ENCODE results near the gene TCP11L2.
A peak's percentile ranks its signal among the peaks of the same experiment; 100 is the strongest.

The TCP11L2 gene

GRCh38 chr12:106302401-106303201 is at the start of gene TCP11L2:
Gene TCP11L2 (plus strand): TSS chr12:106302733. CDS start chr12:106311076, 8,343 bp downstream.
- H3K36me3 Mint-ChIP-seq (ENCODE audit: low read depth) = peaks cover 7% of the 10 kb centered on the region
- no peaks in the 10 kb centered on the region for H3K9me3 Mint-ChIP-seq
- no peaks in the 10 kb centered on the region for H3K27me3 Mint-ChIP-seq (ENCODE audit: low read depth)
- H3K27ac Mint-ChIP-seq = peak within 1 kb of the TSS; percentile 100
- H3K4me1 Mint-ChIP-seq (ENCODE audit: low read depth) = peaks cover 33% of the 10 kb centered on the region
- H3K4me3 Mint-ChIP-seq = peak within 1 kb of the TSS; percentile 97

GRCh38 chr12:106254724-106255123 is 47.8 kb upstream of the TCP11L2 start:
- no peak overlapping the region for H3K27ac Mint-ChIP-seq
- H3K27me3 Mint-ChIP-seq (ENCODE audit: low read depth) = peaks cover 4% of the 10 kb centered on the region
- H3K36me3 Mint-ChIP-seq (ENCODE audit: low read depth) = no peaks in the 10 kb centered on the region
- no peaks in the 10 kb centered on the region for H3K4me1 Mint-ChIP-seq (ENCODE audit: low read depth)
- no peaks in the 10 kb centered on the region for H3K9me3 Mint-ChIP-seq
- H3K4me3 Mint-ChIP-seq = no peak overlapping the region

GRCh38 chr12:106255493-106255892 is 47.0 kb upstream of the TCP11L2 start:
- H3K27me3 Mint-ChIP-seq (ENCODE audit: low read depth) = no peaks in the 10 kb centered on the region
- H3K4me3 Mint-ChIP-seq = no peak overlapping the region
- no peaks in the 10 kb centered on the region for H3K36me3 Mint-ChIP-seq (ENCODE audit: low read depth)
- H3K9me3 Mint-ChIP-seq = no peaks in the 10 kb centered on the region
- no peak overlapping the region for H3K27ac Mint-ChIP-seq
- no peaks in the 10 kb centered on the region for H3K4me1 Mint-ChIP-seq (ENCODE audit: low read depth)

GRCh38 chr12:106255952-106256351 is 46.6 kb upstream of the TCP11L2 start:
- Mint-ChIP-seq H3K4me3 (no peak overlapping the region), H3K36me3 (ENCODE audit: low read depth) (no peaks in the 10 kb centered on the region), H3K4me1 (ENCODE audit: low read depth) (no peaks in the 10 kb centered on the region), H3K27me3 (ENCODE audit: low read depth) (no peaks in the 10 kb centered on the region), H3K9me3 (no peaks in the 10 kb centered on the region), H3K27ac (no peak overlapping the region)

GRCh38 chr12:106256524-106256923 is 46.0 kb upstream of the TCP11L2 start:
- H3K36me3 Mint-ChIP-seq (ENCODE audit: low read depth) = no peaks in the 10 kb centered on the region

GRCh38 chr12:106258226-106258625 is 44.3 kb upstream of the TCP11L2 start:
- Mint-ChIP-seq H3K27me3 (ENCODE audit: low read depth) (peaks cover 18% of the 10 kb centered on the region), H3K36me3 (ENCODE audit: low read depth) (no peaks in the 10 kb centered on the region), H3K9me3 (no peaks in the 10 kb centered on the region), H3K27ac (no peak overlapping the region), H3K4me3 (no peak overlapping the region), H3K4me1 (ENCODE audit: low read depth) (no peaks in the 10 kb centered on the region)

More at GRCh38 chr12:106256524-106256923, 46.0 kb upstream of the TCP11L2 start:
- no peaks in the 10 kb centered on the region for H3K4me1 Mint-ChIP-seq (ENCODE audit: low read depth)
- H3K4me3 Mint-ChIP-seq = no peak overlapping the region
- no peak overlapping the region for H3K27ac Mint-ChIP-seq
- peaks cover 5% of the 10 kb centered on the region for H3K27me3 Mint-ChIP-seq (ENCODE audit: low read depth)
- H3K9me3 Mint-ChIP-seq = no peaks in the 10 kb centered on the region

GRCh38 chr12:106258935-106259334 is 43.6 kb upstream of the TCP11L2 start:
- Mint-ChIP-seq H3K9me3 (no peaks in the 10 kb centered on the region), H3K27me3 (ENCODE audit: low read depth) (peaks cover 20% of the 10 kb centered on the region), H3K4me3 (no peak overlapping the region)

GRCh38 chr12:106265116-106265515 is 37.4 kb upstream of the TCP11L2 start:
- no peak overlapping the region for H3K4me3 Mint-ChIP-seq
- H3K4me1 Mint-ChIP-seq (ENCODE audit: low read depth) = peaks cover 21% of the 10 kb centered on the region
- H3K36me3 Mint-ChIP-seq (ENCODE audit: low read depth) = no peaks in the 10 kb centered on the region
- H3K27me3 Mint-ChIP-seq (ENCODE audit: low read depth) = peaks cover 39% of the 10 kb centered on the region
- H3K27ac Mint-ChIP-seq = no peak overlapping the region
- no peaks in the 10 kb centered on the region for H3K9me3 Mint-ChIP-seq

More at GRCh38 chr12:106258935-106259334, 43.6 kb upstream of the TCP11L2 start:
- Mint-ChIP-seq H3K27ac (no peak overlapping the region), H3K4me1 (ENCODE audit: low read depth) (no peaks in the 10 kb centered on the region), H3K36me3 (ENCODE audit: low read depth) (no peaks in the 10 kb centered on the region)

- peaks cover 21% of the 10 kb centered on the region for H3K4me1 Mint-ChIP-seq (ENCODE audit: low read depth)
- H3K4me3 Mint-ChIP-seq = no peak overlapping the region
- no peak overlapping the region for H3K27ac Mint-ChIP-seq
- H3K27me3 Mint-ChIP-seq (ENCODE audit: low read depth) = peaks cover 32% of the 10 kb centered on the region
- H3K36me3 Mint-ChIP-seq (ENCODE audit: low read depth) = no peaks in the 10 kb centered on the region
- H3K9me3 Mint-ChIP-seq = no peaks in the 10 kb centered on the region
Observed at GRCh38 chr12:106267535-106267934, 35.0 kb upstream of the TCP11L2 start.

GRCh38 chr12:106269150-106269771 is 33.3 kb upstream of the TCP11L2 start:
- Mint-ChIP-seq H3K36me3 (ENCODE audit: low read depth) (no peaks in the 10 kb centered on the region), H3K27ac (no peak overlapping the region), H3K4me3 (no peak overlapping the region), H3K27me3 (ENCODE audit: low read depth) (peaks cover 24% of the 10 kb centered on the region), H3K4me1 (ENCODE audit: low read depth) (peaks cover 21% of the 10 kb centered on the region), H3K9me3 (no peaks in the 10 kb centered on the region)

- no peak overlapping the region for H3K4me3 Mint-ChIP-seq
- no peaks in the 10 kb centered on the region for H3K36me3 Mint-ChIP-seq (ENCODE audit: low read depth)
- no peak overlapping the region for H3K27ac Mint-ChIP-seq
- peaks cover 21% of the 10 kb centered on the region for H3K4me1 Mint-ChIP-seq (ENCODE audit: low read depth)
- no peaks in the 10 kb centered on the region for H3K9me3 Mint-ChIP-seq
- peaks cover 5% of the 10 kb centered on the region for H3K27me3 Mint-ChIP-seq (ENCODE audit: low read depth)
Observed at GRCh38 chr12:106271575-106272505, 30.7 kb upstream of the TCP11L2 start.

- Mint-ChIP-seq H3K4me1 (ENCODE audit: low read depth) (peaks cover 13% of the 10 kb centered on the region), H3K27ac (no peak overlapping the region), H3K36me3 (ENCODE audit: low read depth) (no peaks in the 10 kb centered on the region), H3K4me3 (no peak overlapping the region), H3K27me3 (ENCODE audit: low read depth) (peaks cover 14% of the 10 kb centered on the region), H3K9me3 (no peaks in the 10 kb centered on the region)
Observed at GRCh38 chr12:106273491-106273890, 29.0 kb upstream of the TCP11L2 start.

GRCh38 chr12:106274012-106274411 is 28.5 kb upstream of the TCP11L2 start:
- H3K27me3 Mint-ChIP-seq (ENCODE audit: low read depth) = peaks cover 14% of the 10 kb centered on the region
- no peaks in the 10 kb centered on the region for H3K9me3 Mint-ChIP-seq
- no peaks in the 10 kb centered on the region for H3K36me3 Mint-ChIP-seq (ENCODE audit: low read depth)
- H3K4me1 Mint-ChIP-seq (ENCODE audit: low read depth) = peaks cover 9% of the 10 kb centered on the region
- H3K4me3 Mint-ChIP-seq = no peak overlapping the region
- H3K27ac Mint-ChIP-seq = no peak overlapping the region

- no peaks in the 10 kb centered on the region for H3K9me3 Mint-ChIP-seq
- no peak overlapping the region for H3K27ac Mint-ChIP-seq
- H3K4me1 Mint-ChIP-seq (ENCODE audit: low read depth) = peaks cover 4% of the 10 kb centered on the region
- peaks cover 15% of the 10 kb centered on the region for H3K27me3 Mint-ChIP-seq (ENCODE audit: low read depth)
- no peaks in the 10 kb centered on the region for H3K36me3 Mint-ChIP-seq (ENCODE audit: low read depth)
- no peak overlapping the region for H3K4me3 Mint-ChIP-seq
Observed at GRCh38 chr12:106274575-106275121, 27.9 kb upstream of the TCP11L2 start.

Data from T-helper 1 cell treated with Interleukin-12 subunit alpha and Interleukin-12 subunit beta and Interleukin-4 antibody, amounts not matched to agents 30 μg/mL and 1 μg/mL, for 36 hours (primary cell).